Neural progenitor cell (in vitro differentiated cells): Measurements from ENCODE around the gene SHKBP1. TPM values are rescaled to one million over a fixed set of nuclear protein-coding genes. Genes with fewer than 3 reads are reported as not detected.

Experiments
- DNase-seq: peaks from one replicate; pipeline ENCODE4 v3.0.0-alpha.2; 2016; ENCODE audit warnings: low spot score
- H2AFZ ChIP-seq: fragments of 200-600 bp; sonication (generic); replicated peaks from 2 replicates; pipeline ENCODE4 v1.6.1; 2016; ENCODE audit warnings: antibody characterized with exemption
- H3F3A ChIP-seq: fragments of 200-600 bp; sonication (generic); 2 replicates; pipeline ENCODE4 v1.6.1; 2016; ENCODE audit warnings: antibody characterized with exemption, low read depth
- H3K27ac ChIP-seq: fragments of 200-600 bp; sonication (generic); 2 replicates; pipeline ENCODE4 v1.5.1; 2016; ENCODE audit warnings: mild to moderate bottlenecking
- H3K27me3 ChIP-seq: fragments of 200-600 bp; sonication (generic); 2 replicates; pipeline ENCODE4 v1.6.1; 2016; ENCODE audit warnings: mild to moderate bottlenecking, moderate library complexity
- H3K36me3 ChIP-seq: fragments of 200-600 bp; sonication (generic); 2 replicates; pipeline ENCODE4 v1.5.1; 2016
- H3K4me1 ChIP-seq: fragments of 200-600 bp; sonication (generic); 2 replicates; pipeline ENCODE4 v1.6.1; 2016; ENCODE audit warnings: mixed run types
- H3K4me2 ChIP-seq: fragments of 200-600 bp; sonication (generic); 2 replicates; pipeline ENCODE4 v1.6.1; 2016
- H3K4me3 ChIP-seq: fragments of 200-600 bp; sonication (generic); 2 replicates; pipeline ENCODE4 v1.5.1; 2016
- H3K79me2 ChIP-seq: fragments of 200-600 bp; sonication (generic); 2 replicates; pipeline ENCODE4 v1.6.1; 2016; ENCODE audit warnings: low read depth
- H3K9ac ChIP-seq: fragments of 200-600 bp; sonication (generic); 2 replicates; pipeline ENCODE4 v1.6.1; 2016
- H3K9me3 ChIP-seq: fragments of 200-600 bp; sonication (generic); 2 replicates; pipeline ENCODE4 v1.5.1; 2016; ENCODE audit warnings: low read depth
- H4K20me1 ChIP-seq: fragments of 200-600 bp; sonication (generic); 2 replicates; pipeline ENCODE4 v1.6.1; 2016; ENCODE audit warnings: low read depth
- H3K27ac Mint-ChIP-seq: 3 replicates; pipeline ENCODE4 v1.8.0; 2021; ENCODE audit warnings: mixed read lengths
- H3K27me3 Mint-ChIP-seq: 2 replicates; pipeline ENCODE4 v1.8.0; 2022; ENCODE audit warnings: low read depth, mild to moderate bottlenecking, inconsistent platforms, moderate library complexity, mixed read lengths; ENCODE audit not compliant: insufficient read depth
- H3K36me3 Mint-ChIP-seq: 3 replicates; pipeline ENCODE4 v1.8.0; 2021; ENCODE audit warnings: mixed read lengths
- H3K4me1 Mint-ChIP-seq: 3 replicates; pipeline ENCODE4 v1.8.0; 2021; ENCODE audit warnings: mixed read lengths
- H3K4me3 Mint-ChIP-seq: 3 replicates; pipeline ENCODE4 v1.8.0; 2021; ENCODE audit warnings: mild to moderate bottlenecking, moderate library complexity, mixed read lengths
- H3K9me3 Mint-ChIP-seq: 3 replicates; pipeline ENCODE4 v1.8.0; 2020; ENCODE audit warnings: mixed read lengths
- EZH2 ChIP-seq: fragments of 200-600 bp; sonication (generic); IDR thresholded peaks from 2 replicates; pipeline ENCODE4 v1.6.1; 2017; ENCODE audit warnings: antibody characterized with exemption, mild to moderate bottlenecking, moderate library complexity
- EZH2phosphoT487 ChIP-seq: fragments of 200-600 bp; sonication (generic); IDR thresholded peaks from 2 replicates; pipeline ENCODE4 v1.6.1; 2017; ENCODE audit warnings: antibody characterized with exemption
- total RNA-seq: library from RNA; depleted of rRNA; stranded (reverse); fragments of >200 nt; gene quantifications from 2 replicates; pipeline ENCODE4 v1.2.3, GENCODE V29; 2015; ENCODE audit warnings: low replicate concordance
- TF ChIP-seq, protein P1 (sequence below): fragments of 200-600 bp; sonication (generic); IDR thresholded peaks from 2 replicates; pipeline ENCODE4 v1.5.1; 2017; ENCODE audit warnings: antibody characterized with exemption, mild to moderate bottlenecking

Gene SHKBP1
- total RNA-seq, 1 donor from 2014 or later: 20.6 TPM

DNA sequence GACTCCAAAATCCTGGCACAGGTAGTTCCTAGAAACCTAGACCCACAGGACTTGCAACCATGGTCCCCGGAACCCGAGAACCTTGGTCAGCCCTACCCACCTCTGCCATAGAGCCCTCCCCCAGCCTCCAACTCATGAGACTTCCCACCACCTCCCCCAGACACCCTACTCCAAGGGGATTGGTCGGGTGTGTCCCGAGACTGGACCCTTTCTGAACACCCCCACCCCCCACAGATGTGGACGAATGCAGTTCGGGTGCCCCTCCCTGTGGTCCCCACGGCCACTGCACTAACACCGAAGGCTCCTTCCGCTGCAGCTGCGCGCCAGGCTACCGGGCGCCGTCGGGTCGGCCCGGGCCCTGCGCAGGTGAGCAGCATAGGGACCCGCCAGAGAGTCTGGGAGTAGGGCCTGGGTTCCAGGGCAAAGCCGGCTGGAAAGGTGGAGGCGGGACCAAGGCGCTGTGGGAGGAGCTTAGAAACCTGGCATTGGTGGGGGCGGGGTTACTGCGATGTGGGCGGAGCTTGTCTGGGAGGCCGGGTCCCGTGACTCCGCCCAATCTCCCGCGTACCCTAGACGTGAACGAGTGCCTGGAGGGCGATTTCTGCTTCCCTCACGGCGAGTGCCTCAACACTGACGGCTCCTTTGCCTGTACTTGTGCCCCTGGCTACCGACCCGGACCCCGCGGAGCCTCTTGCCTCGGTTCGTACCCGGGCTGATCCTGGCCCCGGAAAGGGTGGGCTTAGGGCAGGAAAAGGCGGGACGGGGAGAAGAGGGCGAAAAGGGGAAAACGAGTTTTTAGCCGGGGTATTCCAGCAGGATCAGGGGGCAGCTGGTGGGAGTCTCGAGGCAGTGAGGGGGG is 36.4 kb downstream of the SHKBP1 start:
- peaks cover 5% of the 10 kb centered on the region for H3K9me3 Mint-ChIP-seq
- Histone ChIP-seq H3K4me2 (peak overlapping the region; percentile 95), H4K20me1 (peaks cover 12% of the 10 kb centered on the region), H3F3A (peaks cover 35% of the 10 kb centered on the region), H3K9me3 (no peaks in the 10 kb centered on the region), H3K4me1 (peaks cover 10% of the 10 kb centered on the region), H2AFZ (peak overlapping the region; percentile 71), H3K36me3 (peaks cover 5% of the 10 kb centered on the region), H3K27ac (no peak overlapping the region), H3K9ac (no peak overlapping the region), H3K79me2 (no peaks in the 10 kb centered on the region), H3K27me3 (peaks cover 50% of the 10 kb centered on the region), H3K4me3 (peak overlapping the region; percentile 73)
- H3K4me1 Mint-ChIP-seq: peaks cover 26% of the 10 kb centered on the region
- no peak overlapping the region for H3K27ac Mint-ChIP-seq
- peaks cover 25% of the 10 kb centered on the region for H3K36me3 Mint-ChIP-seq
- H3K27me3 Mint-ChIP-seq: peaks cover 32% of the 10 kb centered on the region
- DNase-seq: peak; percentile 88
- TF ChIP-seq EZH2: no peak
- TF ChIP-seq EZH2phosphoT487: no peak
- TF ChIP-seq, protein P1, sequence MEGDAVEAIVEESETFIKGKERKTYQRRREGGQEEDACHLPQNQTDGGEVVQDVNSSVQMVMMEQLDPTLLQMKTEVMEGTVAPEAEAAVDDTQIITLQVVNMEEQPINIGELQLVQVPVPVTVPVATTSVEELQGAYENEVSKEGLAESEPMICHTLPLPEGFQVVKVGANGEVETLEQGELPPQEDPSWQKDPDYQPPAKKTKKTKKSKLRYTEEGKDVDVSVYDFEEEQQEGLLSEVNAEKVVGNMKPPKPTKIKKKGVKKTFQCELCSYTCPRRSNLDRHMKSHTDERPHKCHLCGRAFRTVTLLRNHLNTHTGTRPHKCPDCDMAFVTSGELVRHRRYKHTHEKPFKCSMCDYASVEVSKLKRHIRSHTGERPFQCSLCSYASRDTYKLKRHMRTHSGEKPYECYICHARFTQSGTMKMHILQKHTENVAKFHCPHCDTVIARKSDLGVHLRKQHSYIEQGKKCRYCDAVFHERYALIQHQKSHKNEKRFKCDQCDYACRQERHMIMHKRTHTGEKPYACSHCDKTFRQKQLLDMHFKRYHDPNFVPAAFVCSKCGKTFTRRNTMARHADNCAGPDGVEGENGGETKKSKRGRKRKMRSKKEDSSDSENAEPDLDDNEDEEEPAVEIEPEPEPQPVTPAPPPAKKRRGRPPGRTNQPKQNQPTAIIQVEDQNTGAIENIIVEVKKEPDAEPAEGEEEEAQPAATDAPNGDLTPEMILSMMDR: no peak
- H3K4me3 Mint-ChIP-seq: peak overlapping the region; percentile 84

DNA sequence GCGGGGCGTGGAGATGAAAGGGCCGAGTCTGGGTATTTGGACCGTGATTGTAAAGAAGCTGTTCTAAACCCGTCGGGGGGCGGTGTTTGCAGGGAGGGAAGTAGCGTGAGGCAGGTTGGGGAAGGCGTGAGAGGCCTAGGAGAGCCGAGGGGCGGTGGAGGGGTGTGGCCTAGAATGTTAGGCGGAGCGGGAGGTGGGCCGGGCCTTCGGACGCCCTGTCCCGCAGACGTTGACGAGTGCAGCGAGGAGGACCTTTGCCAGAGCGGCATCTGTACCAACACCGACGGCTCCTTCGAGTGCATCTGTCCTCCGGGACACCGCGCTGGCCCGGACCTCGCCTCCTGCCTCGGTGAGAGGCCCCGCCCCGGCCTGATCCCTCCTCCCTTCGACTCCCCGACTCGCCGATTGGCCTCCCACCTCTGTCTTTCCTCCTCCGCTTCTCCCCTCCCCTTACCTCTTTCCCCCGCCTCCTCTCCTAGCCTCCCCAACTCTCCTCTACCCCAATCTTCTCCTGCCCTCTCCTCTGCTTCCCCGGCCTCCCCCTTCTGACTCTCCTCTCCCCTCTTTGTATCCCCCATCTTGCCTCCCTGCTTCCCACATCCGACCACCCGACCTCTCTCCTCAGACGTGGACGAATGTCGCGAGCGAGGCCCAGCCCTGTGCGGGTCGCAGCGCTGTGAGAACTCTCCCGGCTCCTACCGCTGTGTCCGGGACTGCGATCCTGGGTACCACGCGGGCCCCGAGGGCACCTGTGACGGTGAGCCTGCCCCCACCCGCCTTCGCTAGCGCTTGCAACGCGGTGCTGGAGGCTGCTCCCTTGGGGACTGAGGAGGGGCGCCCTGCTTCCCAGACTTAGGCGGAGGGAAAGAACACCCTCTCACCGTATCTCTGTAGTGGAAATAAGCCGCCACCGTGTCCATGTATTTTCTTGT is 37.3 kb downstream of the SHKBP1 start:
- Histone ChIP-seq H3K4me2 (peak overlapping the region; percentile 95), H3F3A (peaks cover 37% of the 10 kb centered on the region), H2AFZ (peak overlapping the region; percentile 71), H3K4me3 (peak overlapping the region; percentile 73), H3K36me3 (peaks cover 5% of the 10 kb centered on the region), H3K9ac (no peak overlapping the region), H3K4me1 (peaks cover 10% of the 10 kb centered on the region), H3K9me3 (no peaks in the 10 kb centered on the region), H3K27ac (no peak overlapping the region), H3K27me3 (peaks cover 41% of the 10 kb centered on the region), H3K79me2 (no peaks in the 10 kb centered on the region), H4K20me1 (peaks cover 9% of the 10 kb centered on the region)
- Mint-ChIP-seq H3K36me3 (peaks cover 28% of the 10 kb centered on the region), H3K4me3 (peak overlapping the region; percentile 84), H3K4me1 (peaks cover 24% of the 10 kb centered on the region), H3K9me3 (peaks cover 5% of the 10 kb centered on the region), H3K27me3 (peaks cover 28% of the 10 kb centered on the region), H3K27ac (no peak overlapping the region)
- DNase-seq: peak; percentile 93
- TF ChIP-seq, protein P1: peak; percentile 6
- TF ChIP-seq EZH2phosphoT487: no peak
- no peak for TF ChIP-seq EZH2

DNA sequence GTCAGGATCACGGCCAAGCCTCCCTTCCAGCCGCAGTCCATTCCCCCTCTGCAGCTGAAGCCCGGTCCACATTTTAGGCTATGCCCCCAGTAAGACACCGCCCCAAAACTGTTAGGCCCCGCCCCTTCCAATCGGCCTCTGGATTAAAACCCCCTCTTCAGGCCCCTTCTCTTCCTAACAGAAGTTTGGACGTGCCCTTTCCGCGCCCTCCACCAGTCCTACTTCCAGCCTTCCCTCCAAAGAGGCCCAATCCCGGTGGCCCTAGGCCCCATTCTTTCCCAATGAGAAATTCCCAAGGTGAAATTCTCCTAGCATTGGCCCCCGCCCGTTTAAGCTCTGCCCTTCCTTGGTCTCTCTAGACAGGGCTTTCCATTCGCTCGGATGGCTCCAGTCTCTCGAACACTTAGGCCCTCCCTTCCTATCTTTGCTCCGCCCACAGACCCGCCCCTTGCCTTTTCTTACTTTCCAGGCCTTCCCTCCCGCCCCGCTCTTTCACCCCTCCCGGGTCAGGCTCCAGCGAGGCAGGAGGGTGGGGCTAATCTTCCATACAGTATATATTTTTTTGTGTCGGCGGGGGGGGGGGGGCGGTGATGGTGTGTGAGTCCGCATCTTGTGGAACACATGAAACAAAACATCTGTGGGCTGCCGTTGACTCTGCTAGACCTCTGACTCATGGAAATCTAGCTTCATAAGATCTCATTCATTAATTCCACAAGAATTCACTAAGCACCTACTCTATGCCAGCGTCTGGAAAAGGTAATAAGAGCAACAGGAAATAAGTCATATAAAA is 38.1 kb downstream of the SHKBP1 start:
- peaks cover 25% of the 10 kb centered on the region for H3K27me3 Mint-ChIP-seq
- H3K9ac ChIP-seq: no peak overlapping the region

More for the DNA sequence above, 38.1 kb downstream of the SHKBP1 start:
- peaks cover 5% of the 10 kb centered on the region for H3K9me3 Mint-ChIP-seq
- peaks cover 21% of the 10 kb centered on the region for H3K4me1 Mint-ChIP-seq
- peak overlapping the region; percentile 95 for H3K4me2 ChIP-seq
- H3K27me3 ChIP-seq: peaks cover 33% of the 10 kb centered on the region
- peaks cover 35% of the 10 kb centered on the region for H3K36me3 Mint-ChIP-seq
- no peak overlapping the region for H3K27ac ChIP-seq
- peak overlapping the region; percentile 84 for H3K4me3 Mint-ChIP-seq
- H3K4me3 ChIP-seq: peak overlapping the region; percentile 73
- H3K36me3 ChIP-seq: peaks cover 5% of the 10 kb centered on the region
- no peak overlapping the region for H2AFZ ChIP-seq
- peak; percentile 92 for DNase-seq
- no peak overlapping the region for H3K27ac Mint-ChIP-seq
- H3K9me3 ChIP-seq: no peaks in the 10 kb centered on the region
- peaks cover 9% of the 10 kb centered on the region for H4K20me1 ChIP-seq
- TF ChIP-seq, protein P1: no peak
- TF ChIP-seq EZH2phosphoT487 (no peak), EZH2 (no peak)
- peaks cover 37% of the 10 kb centered on the region for H3F3A ChIP-seq
- H3K4me1 ChIP-seq: peaks cover 6% of the 10 kb centered on the region
- H3K79me2 ChIP-seq: no peaks in the 10 kb centered on the region
